SK-N-SH (cell line): Measurements from ENCODE around the gene CEP170B. TPM values are rescaled to one million over a fixed set of nuclear protein-coding genes. Genes with fewer than 3 reads are reported as not detected.

ENCODE experiments used
- CTCF ChIA-PET: fragments of 300-600, 350-600 bp; formaldehyde crosslinking; extraction: SDS; loops from one replicate; lab custom pipeline; 2021; lab: Yijun Ruan, JAX
- POLR2A ChIA-PET: fragments of 350-600 bp; sonication (Branson Sonifier 250); formaldehyde crosslinking; extraction: SDS; loops from one replicate; lab custom pipeline; 2020; ENCODE audit warnings: antibody characterized with exemption, inconsistent platforms; lab: Yijun Ruan, JAX
- DNase-seq: peaks from one replicate; pipeline ENCODE4 v3.0.0; 2012
- H2AFZ ChIP-seq: fragments of 200-600 bp; sonication (generic); 2 replicates; pipeline ENCODE4 v1.8.1; 2016; ENCODE audit warnings: antibody characterized with exemption, mild to moderate bottlenecking, low read depth
- H3F3A ChIP-seq: fragments of 200-600 bp; sonication (generic); replicated peaks from 2 replicates; pipeline ENCODE3; 2016; ENCODE audit warnings: antibody characterized with exemption, mild to moderate bottlenecking; ENCODE audit not compliant: insufficient read depth
- H3K27ac ChIP-seq, 2 experiments: fragments of 200-500 bp in 1 of 2; fragments of 200-600 bp in 1 of 2; sonication (Bioruptor generic) in 1 of 2; sonication (generic), shearing (Covaris generic) in 1 of 2; 2 replicates each; pipeline versions ENCODE4 v1.5.1 to v1.6.1; 2014 to 2016; ENCODE audit warnings: low read depth in 2 of 2, inconsistent platforms in 1 of 2, low read length in 1 of 2, mild to moderate bottlenecking in 1 of 2, mixed read lengths in 1 of 2
- H3K27me3 ChIP-seq: fragments of 200-600 bp; sonication (generic), shearing (Covaris generic); 2 replicates; pipeline ENCODE4 v1.6.1; 2016; ENCODE audit warnings: mixed run types; ENCODE audit not compliant: insufficient read depth
- H3K36me3 ChIP-seq, 2 experiments: fragments of 200-500 bp in 1 of 2; fragments of 200-600 bp in 1 of 2; sonication (Bioruptor generic) in 1 of 2; sonication (generic) in 1 of 2; replicated peaks in 1 of 2; 2 replicates each; pipeline versions ENCODE3 to v1.5.1; 2014 to 2016; ENCODE audit warnings: low read length in 1 of 2, mild to moderate bottlenecking in 1 of 2; ENCODE audit not compliant: insufficient read depth in 2 of 2, control insufficient read depth in 1 of 2
- H3K4me1 ChIP-seq, 2 experiments: fragments of 200-500 bp in 1 of 2; fragments of 200-600 bp in 1 of 2; sonication (Bioruptor generic) in 1 of 2; sonication (generic), shearing (Covaris generic) in 1 of 2; 2 replicates each; pipeline versions ENCODE4 v1.5.1 to v1.6.1; 2014 to 2016; ENCODE audit warnings: low read depth in 1 of 2, low read length in 1 of 2, mixed run types in 1 of 2; ENCODE audit not compliant: insufficient read depth in 2 of 2, control insufficient read depth in 1 of 2
- H3K4me2 ChIP-seq: fragments of 200-600 bp; sonication (generic), shearing (Covaris generic); 2 replicates; pipeline ENCODE4 v1.6.1; 2017; ENCODE audit warnings: mixed run types
- H3K4me3 ChIP-seq, 2 experiments: fragments of 200-500 bp in 1 of 2; fragments of 200-600 bp in 1 of 2; sonication (Bioruptor generic) in 1 of 2; sonication (generic), shearing (Covaris generic) in 1 of 2; 2 replicates each; pipeline versions ENCODE4 v1.5.1 to v1.8.1; 2014 to 2016; ENCODE audit warnings: low read depth in 2 of 2, inconsistent platforms in 1 of 2, low read length in 1 of 2, mild to moderate bottlenecking in 1 of 2, mixed read lengths in 1 of 2, moderate library complexity in 1 of 2
- H3K79me2 ChIP-seq: fragments of 200-600 bp; sonication (generic); 2 replicates; pipeline ENCODE4 v1.8.1; 2017; ENCODE audit warnings: mild to moderate bottlenecking; ENCODE audit not compliant: insufficient read depth
- H3K9ac ChIP-seq: fragments of 200-600 bp; sonication (generic); 2 replicates; pipeline ENCODE4 v1.6.1; 2017; ENCODE audit warnings: mixed run types
- H3K9me2 ChIP-seq: fragments of 200-600 bp; sonication (generic); 2 replicates; pipeline ENCODE4 v1.6.1; 2017; ENCODE audit warnings: mixed run types
- H3K9me3 ChIP-seq: fragments of 200-600 bp; sonication (generic); 2 replicates; pipeline ENCODE4 v1.6.1; 2017; ENCODE audit warnings: mixed run types, mild to moderate bottlenecking, moderate library complexity
- H4K20me1 ChIP-seq: fragments of 200-600 bp; sonication (generic); 2 replicates; pipeline ENCODE4 v1.6.1; 2017; ENCODE audit warnings: mild to moderate bottlenecking, mixed run types; ENCODE audit not compliant: insufficient read depth
- EZH2phosphoT487 ChIP-seq: fragments of 200-600 bp; sonication (generic); IDR thresholded peaks from 2 replicates; pipeline ENCODE4 v1.6.1; 2017; ENCODE audit warnings: low read depth, mixed run types, mild to moderate bottlenecking, antibody characterized with exemption, moderate library complexity, borderline replicate concordance
- FOSL2 ChIP-seq: IDR thresholded peaks from 2 replicates; pipeline ENCODE4 v1.4.0; 2012; ENCODE audit warnings: low read depth, mild to moderate bottlenecking, moderate library complexity, borderline replicate concordance
- GABPA ChIP-seq: IDR thresholded peaks from 2 replicates; pipeline ENCODE4 v1.4.0; 2012; ENCODE audit warnings: low read depth, mild to moderate bottlenecking
- MXI1 ChIP-seq: IDR thresholded peaks from 2 replicates; pipeline ENCODE4 v1.6.1; 2012; ENCODE audit warnings: mild to moderate bottlenecking, low read depth, low read length, improper control_type of control experiment
- RAD21 ChIP-seq: IDR thresholded peaks from 2 replicates; pipeline ENCODE4 v1.6.1; 2012; ENCODE audit warnings: mild to moderate bottlenecking, low read length
- RCOR1 ChIP-seq: fragments of 150-350 bp; IDR thresholded peaks from 2 replicates; pipeline ENCODE4 v1.6.1; 2017; ENCODE audit warnings: antibody characterized with exemption, low read length
- RFX5 ChIP-seq: IDR thresholded peaks from 2 replicates; pipeline ENCODE4 v1.6.1; 2012; ENCODE audit warnings: mild to moderate bottlenecking, improper control_type of control experiment, low read length
- SIN3A ChIP-seq: IDR thresholded peaks from 2 replicates; pipeline ENCODE4 v1.6.1; 2012; ENCODE audit warnings: low read depth, mild to moderate bottlenecking, low read length, moderate library complexity, borderline replicate concordance
- TCF12 ChIP-seq: IDR thresholded peaks from 2 replicates; pipeline ENCODE4 v1.4.0; 2012
- TEAD4 ChIP-seq: IDR thresholded peaks from 2 replicates; pipeline ENCODE4 v1.4.0; 2012; ENCODE audit warnings: mild to moderate bottlenecking, borderline replicate concordance; ENCODE audit not compliant: insufficient read depth
- YY1 ChIP-seq: IDR thresholded peaks from 2 replicates; pipeline ENCODE4 v1.4.0; 2012; ENCODE audit warnings: low read depth, mild to moderate bottlenecking
- WGBS: methylation state at CpG from one replicate; pipeline ENCODE4 v1.1.6; 2017; ENCODE audit warnings: low lambda C conversion rate; 5-methylcytosine and 5-hydroxymethylcytosine counted together
- polyA plus RNA-seq, 3 experiments: library from polyadenylated mRNA; depleted of rRNA; stranded (reverse); fragments of >200 nt; gene quantifications; 2 replicates each; pipeline ENCODE4 v1.2.3, GENCODE V29; 2012
- TF ChIP-seq, protein P1 (sequence below): IDR thresholded peaks from 2 replicates; pipeline ENCODE4 v1.4.0; 2012; ENCODE audit warnings: low read depth
- TF ChIP-seq, protein P2 (sequence below): IDR thresholded peaks from 2 replicates; pipeline ENCODE4; 2012
- TF ChIP-seq, protein P3 (sequence below): fragments of 200-600 bp; sonication (generic); IDR thresholded peaks from 2 replicates; pipeline ENCODE4 v1.6.1; 2017; ENCODE audit warnings: antibody characterized with exemption, mild to moderate bottlenecking, moderate library complexity
- TF ChIP-seq, protein P4 (sequence below): fragments of 150-350 bp; IDR thresholded peaks from 2 replicates; pipeline ENCODE4 v1.6.1; 2017; ENCODE audit warnings: antibody characterized with exemption, low read length, low read depth, borderline replicate concordance

CEP170B gene
- polyA plus RNA-seq, 1 of the 3 experiments (the other 2 are of a cell fraction): 11.0 TPM

DNA sequence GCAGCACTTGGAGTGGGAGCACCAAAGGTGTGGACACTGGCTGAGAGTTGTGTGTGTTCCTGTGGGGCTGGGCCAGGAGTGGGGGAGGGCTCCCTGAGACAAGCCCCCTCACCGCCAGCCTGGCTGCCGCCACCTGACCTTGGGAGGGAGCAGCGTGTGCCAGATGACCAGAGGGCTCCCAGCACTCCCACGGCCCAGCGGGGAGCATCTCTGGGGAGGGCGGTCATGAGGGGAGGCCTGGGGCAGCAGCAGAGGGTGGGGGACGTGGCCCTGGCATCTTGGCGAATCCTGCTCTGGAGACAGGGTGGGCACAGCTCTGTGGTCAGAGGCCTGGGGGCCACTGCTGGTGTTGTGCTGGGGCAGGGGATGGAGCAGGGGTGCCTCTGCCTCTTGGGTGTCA, 10.7 kb downstream of the CEP170B start (continued):
- TF ChIP-seq EZH2phosphoT487 (no peak), MXI1 (no peak)
- TF ChIP-seq, protein P1, sequence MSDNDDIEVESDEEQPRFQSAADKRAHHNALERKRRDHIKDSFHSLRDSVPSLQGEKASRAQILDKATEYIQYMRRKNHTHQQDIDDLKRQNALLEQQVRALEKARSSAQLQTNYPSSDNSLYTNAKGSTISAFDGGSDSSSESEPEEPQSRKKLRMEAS: no peak
- TF ChIP-seq, protein P2, sequence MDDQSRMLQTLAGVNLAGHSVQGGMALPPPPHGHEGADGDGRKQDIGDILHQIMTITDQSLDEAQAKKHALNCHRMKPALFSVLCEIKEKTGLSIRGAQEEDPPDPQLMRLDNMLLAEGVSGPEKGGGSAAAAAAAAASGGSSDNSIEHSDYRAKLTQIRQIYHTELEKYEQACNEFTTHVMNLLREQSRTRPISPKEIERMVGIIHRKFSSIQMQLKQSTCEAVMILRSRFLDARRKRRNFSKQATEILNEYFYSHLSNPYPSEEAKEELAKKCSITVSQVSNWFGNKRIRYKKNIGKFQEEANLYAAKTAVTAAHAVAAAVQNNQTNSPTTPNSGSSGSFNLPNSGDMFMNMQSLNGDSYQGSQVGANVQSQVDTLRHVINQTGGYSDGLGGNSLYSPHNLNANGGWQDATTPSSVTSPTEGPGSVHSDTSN: no peak

DNA sequence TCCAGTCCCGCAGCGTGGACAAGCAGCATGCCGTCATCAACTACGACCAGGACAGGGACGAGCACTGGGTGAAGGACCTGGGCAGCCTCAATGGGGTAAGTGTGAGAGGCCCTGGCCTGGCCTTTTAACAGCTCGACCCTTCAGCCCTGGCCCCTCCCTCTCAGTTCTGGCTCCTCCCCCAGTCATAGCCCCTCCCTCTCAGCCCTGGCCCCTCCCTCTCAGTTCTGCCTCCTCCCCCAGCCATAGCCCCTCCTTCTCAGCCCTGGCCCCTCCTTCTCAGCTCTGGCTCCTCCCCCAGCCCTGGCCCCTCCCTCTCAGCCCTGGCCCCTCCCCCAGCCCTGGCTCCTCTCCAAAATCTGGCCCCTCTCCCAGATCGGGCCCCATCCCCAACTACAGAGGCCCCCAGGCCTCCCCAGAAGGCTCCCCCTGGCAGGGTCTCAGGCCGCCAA, 11.2 kb downstream of the CEP170B start:
- H3K4me3 ChIP-seq: no peak overlapping the region
- no peak overlapping the region for H3K4me2 ChIP-seq
- H3K27me3 ChIP-seq: no peaks in the 10 kb centered on the region
- no peaks in the 10 kb centered on the region for H3F3A ChIP-seq
- TF ChIP-seq RCOR1: no peak
- TF ChIP-seq YY1: no peak
- TF ChIP-seq, protein P3, sequence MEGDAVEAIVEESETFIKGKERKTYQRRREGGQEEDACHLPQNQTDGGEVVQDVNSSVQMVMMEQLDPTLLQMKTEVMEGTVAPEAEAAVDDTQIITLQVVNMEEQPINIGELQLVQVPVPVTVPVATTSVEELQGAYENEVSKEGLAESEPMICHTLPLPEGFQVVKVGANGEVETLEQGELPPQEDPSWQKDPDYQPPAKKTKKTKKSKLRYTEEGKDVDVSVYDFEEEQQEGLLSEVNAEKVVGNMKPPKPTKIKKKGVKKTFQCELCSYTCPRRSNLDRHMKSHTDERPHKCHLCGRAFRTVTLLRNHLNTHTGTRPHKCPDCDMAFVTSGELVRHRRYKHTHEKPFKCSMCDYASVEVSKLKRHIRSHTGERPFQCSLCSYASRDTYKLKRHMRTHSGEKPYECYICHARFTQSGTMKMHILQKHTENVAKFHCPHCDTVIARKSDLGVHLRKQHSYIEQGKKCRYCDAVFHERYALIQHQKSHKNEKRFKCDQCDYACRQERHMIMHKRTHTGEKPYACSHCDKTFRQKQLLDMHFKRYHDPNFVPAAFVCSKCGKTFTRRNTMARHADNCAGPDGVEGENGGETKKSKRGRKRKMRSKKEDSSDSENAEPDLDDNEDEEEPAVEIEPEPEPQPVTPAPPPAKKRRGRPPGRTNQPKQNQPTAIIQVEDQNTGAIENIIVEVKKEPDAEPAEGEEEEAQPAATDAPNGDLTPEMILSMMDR: no peak
- TF ChIP-seq FOSL2: no peak
- TF ChIP-seq RFX5: no peak
- no peak overlapping the region for H2AFZ ChIP-seq
- H3K27ac ChIP-seq: no peak overlapping the region
- no peaks in the 10 kb centered on the region for H3K9me2 ChIP-seq
- peaks cover 52% of the 10 kb centered on the region for H4K20me1 ChIP-seq
- H3K4me1 ChIP-seq: peaks cover 0 to 14% of the 10 kb centered on the region in 2 experiments; a peak in 1 of 4 replicates
- CTCF ChIA-PET: interaction anchor here (0.6 to 1.4 kb wide), 4 partner anchors 50 to 1760 kb away, joined by 3 to 6 read pairs (median 4); no protein-coding TSS in a partner anchor
- H3K9ac ChIP-seq: no peak overlapping the region
- peaks cover 0 to 9% of the 10 kb centered on the region in 2 experiments for H3K36me3 ChIP-seq
- H3K79me2 ChIP-seq: peaks cover 21% of the 10 kb centered on the region
- DNase-seq: peak; percentile 92
- H3K9me3 ChIP-seq: no peaks in the 10 kb centered on the region
- 97% methylated on average over 3 of the region's 8 CpGs for WGBS
- POLR2A ChIA-PET: no interaction called here

DNA sequence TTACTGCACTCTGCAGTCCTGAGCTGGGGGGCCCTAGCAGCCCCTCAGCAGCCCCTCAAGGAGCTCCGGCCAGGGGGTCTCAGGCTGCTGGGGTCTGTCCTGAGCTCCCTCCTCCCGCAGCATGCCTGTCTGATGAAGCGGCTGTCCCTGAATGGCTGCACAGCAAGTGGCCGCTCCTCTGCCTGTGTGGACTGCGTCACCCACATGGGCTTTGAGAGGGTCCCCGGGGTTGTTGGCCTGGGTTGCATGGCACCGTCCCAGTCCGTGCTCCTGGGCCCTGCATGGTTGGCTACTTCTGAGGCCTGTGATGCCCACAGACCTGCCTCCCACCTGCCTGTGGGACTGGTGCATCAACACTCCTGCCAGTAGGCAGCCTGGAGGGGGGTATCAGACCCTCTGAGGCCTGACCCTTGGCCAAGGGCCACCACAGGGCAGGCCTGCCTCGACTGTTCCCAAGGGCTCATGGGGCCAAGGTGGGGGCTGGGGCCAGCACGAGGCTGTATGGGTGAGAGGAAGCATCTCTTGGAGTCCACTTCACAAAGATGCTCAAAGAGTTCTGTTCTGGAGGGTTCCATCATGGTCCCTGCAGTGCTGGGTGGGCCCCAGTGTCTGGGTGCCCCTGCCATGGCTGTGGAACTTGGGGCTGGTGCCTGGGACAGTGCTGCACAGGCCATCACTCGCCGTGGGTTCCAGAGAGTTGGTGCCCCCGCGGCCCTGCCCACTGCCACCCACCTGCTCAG, 12.2 kb downstream of the CEP170B start:
- ChIA-PET CTCF (interaction anchor here (0.9 to 1.4 kb wide), 3 partner anchors 51 to 109 kb away, joined by 3 to 6 read pairs (median 4); no protein-coding TSS in a partner anchor), POLR2A (no interaction called here)
- WGBS: 90% methylated on average over 2 of the region's 14 CpGs
- Histone ChIP-seq H2AFZ (no peak overlapping the region), H4K20me1 (peaks cover 48% of the 10 kb centered on the region), H3K9me3 (no peaks in the 10 kb centered on the region), H3K36me3 (peaks cover 0 to 9% of the 10 kb centered on the region in 2 experiments), H3K79me2 (peaks cover 16% of the 10 kb centered on the region), H3K4me1 (peaks cover 0 to 22% of the 10 kb centered on the region in 2 experiments; a peak in 1 of 4 replicates), H3K9ac (no peak overlapping the region), H3K27me3 (no peaks in the 10 kb centered on the region), H3K4me3 (no peak overlapping the region), H3K9me2 (no peaks in the 10 kb centered on the region), H3F3A (no peaks in the 10 kb centered on the region), H3K27ac (no peak overlapping the region), H3K4me2 (no peak overlapping the region)
- no peak for DNase-seq
- TF ChIP-seq RCOR1 (no peak), GABPA (no peak), SIN3A (no peak), TCF12 (no peak), EZH2phosphoT487 (no peak), RAD21 (no peak), TEAD4 (no peak), YY1 (no peak)
- TF ChIP-seq, protein P2: no peak
- TF ChIP-seq, protein P4, sequence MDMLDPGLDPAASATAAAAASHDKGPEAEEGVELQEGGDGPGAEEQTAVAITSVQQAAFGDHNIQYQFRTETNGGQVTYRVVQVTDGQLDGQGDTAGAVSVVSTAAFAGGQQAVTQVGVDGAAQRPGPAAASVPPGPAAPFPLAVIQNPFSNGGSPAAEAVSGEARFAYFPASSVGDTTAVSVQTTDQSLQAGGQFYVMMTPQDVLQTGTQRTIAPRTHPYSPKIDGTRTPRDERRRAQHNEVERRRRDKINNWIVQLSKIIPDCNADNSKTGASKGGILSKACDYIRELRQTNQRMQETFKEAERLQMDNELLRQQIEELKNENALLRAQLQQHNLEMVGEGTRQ: no peak
- TF ChIP-seq, protein P3: no peak
